ENCODE measurements around the gene SBNO1.

The SBNO1 gene

GRCh38 chr12:123242116-123242904 lies 122.3 kb downstream of the SBNO1 start:
- DNase-seq: no peak
